Endodermal cell (in vitro differentiated cells): ENCODE results near the gene SESN3. TPM values are rescaled to one million over a fixed set of nuclear protein-coding genes. Genes with fewer than 3 reads are reported as not detected.

Source experiments
- DNase-seq: peaks from one replicate; pipeline ENCODE4 v3.0.0-alpha.2; 2017
- H3K27ac ChIP-seq: 2 replicates; pipeline ENCODE4 v1.5.1; 2013; ENCODE audit warnings: mild to moderate bottlenecking, low read depth, low read length, moderate library complexity
- H3K27me3 ChIP-seq: 2 replicates; pipeline ENCODE4 v1.6.1; 2013; ENCODE audit warnings: mild to moderate bottlenecking, low read length, moderate library complexity; ENCODE audit not compliant: insufficient read depth, control insufficient read depth, poor library complexity, severe bottlenecking
- H3K36me3 ChIP-seq: 2 replicates; pipeline ENCODE4 v1.7.0; 2013; ENCODE audit warnings: mild to moderate bottlenecking, low read length, moderate library complexity; ENCODE audit not compliant: control insufficient read depth, insufficient read depth
- H3K4me1 ChIP-seq: one replicate; pipeline ENCODE4 v1.7.0; 2013; ENCODE audit warnings: low read length; ENCODE audit not compliant: control insufficient read depth, insufficient read depth
- H3K4me3 ChIP-seq: 2 replicates; pipeline ENCODE4 v1.5.1; 2013; ENCODE audit warnings: mild to moderate bottlenecking, low read length, moderate library complexity
- H3K9ac ChIP-seq: 2 replicates; pipeline ENCODE4 v1.6.1; 2013; ENCODE audit warnings: mild to moderate bottlenecking, low read length, moderate library complexity; ENCODE audit not compliant: poor library complexity, severe bottlenecking; ENCODE audit errors: extremely low read depth
- H3K9me3 ChIP-seq: 2 replicates; pipeline ENCODE4 v1.6.1; 2013; ENCODE audit warnings: mild to moderate bottlenecking, low read length, moderate library complexity; ENCODE audit not compliant: control insufficient read depth
- H3K27ac Mint-ChIP-seq: 2 replicates; pipeline ENCODE4 v1.8.0; 2020; ENCODE audit warnings: mixed read lengths
- H3K27me3 Mint-ChIP-seq: 2 replicates; pipeline ENCODE4 v1.8.0; 2021; ENCODE audit warnings: mild to moderate bottlenecking, mixed read lengths; ENCODE audit not compliant: insufficient read depth
- H3K36me3 Mint-ChIP-seq: 2 replicates; pipeline ENCODE4 v1.8.0; 2020; ENCODE audit warnings: low read depth, mixed read lengths
- H3K4me1 Mint-ChIP-seq: 2 replicates; pipeline ENCODE4 v1.8.0; 2020; ENCODE audit warnings: mixed read lengths
- H3K4me3 Mint-ChIP-seq: 2 replicates; pipeline ENCODE4 v1.8.0; 2020; ENCODE audit warnings: mild to moderate bottlenecking, moderate library complexity, mixed read lengths
- H3K9me3 Mint-ChIP-seq: 2 replicates; pipeline ENCODE4 v1.8.0; 2020; ENCODE audit warnings: mild to moderate bottlenecking, mixed read lengths
- CTCF ChIP-seq: fragments of 200-600 bp; sonication (generic); conservative IDR thresholded peaks from 2 replicates; pipeline ENCODE4 v1.5.0; 2021; ENCODE audit warnings: antibody characterized with exemption, mild to moderate bottlenecking
- WGBS, 2 experiments: methylation state at CpG; one replicate each; pipeline versions ENCODE4 v1.1.5 to v1.1.7; 2013; ENCODE audit warnings: missing lambda C conversion rate in 2 of 2, mixed read lengths in 1 of 2; ENCODE audit not compliant: insufficient coverage in 1 of 2, insufficient read length in 1 of 2; 5-methylcytosine and 5-hydroxymethylcytosine counted together
- total RNA-seq, 2 donors: library from RNA; stranded (reverse); fragmentation: NEBNext Ultra II Directional in 1 of 2; extraction: Animal tissue kit (Norgen Biotek cat#: 25700) in 1 of 2; gene quantifications; 2 replicates in 1 of 2; 3 replicates in 1 of 2; pipeline ENCODE4 v1.2.1, GENCODE V29; 2021

Gene SESN3
- total RNA-seq, 2 donors from 2014 or later = 33.6 to 43.1 TPM

GRCh38 chr11:95152876-95153856, 77.8 kb downstream of the SESN3 start:
- no peak overlapping the region for H3K9ac ChIP-seq
- 82 to 83% methylated on average over 6 to 7 of the region's 10 CpGs for WGBS, 2 experiments
- no peak for DNase-seq
- Mint-ChIP-seq H3K27me3 (peaks cover 16% of the 10 kb centered on the region), H3K36me3 (peaks cover under 1% of the 10 kb centered on the region), H3K27ac (no peak overlapping the region), H3K4me1 (peaks cover 11% of the 10 kb centered on the region), H3K4me3 (no peak overlapping the region), H3K9me3 (peaks cover 4% of the 10 kb centered on the region)
- H3K4me3 ChIP-seq = no peak overlapping the region
- H3K27ac ChIP-seq = no peak overlapping the region
- peaks cover 18% of the 10 kb centered on the region for H3K27me3 ChIP-seq
- TF ChIP-seq CTCF = no peak
- H3K4me1 ChIP-seq = no peaks in the 10 kb centered on the region
- no peaks in the 10 kb centered on the region for H3K36me3 ChIP-seq
- no peaks in the 10 kb centered on the region for H3K9me3 ChIP-seq

GRCh38 chr11:95150956-95151684, 79.9 kb downstream of the SESN3 start:
- no peak overlapping the region for H3K27ac ChIP-seq
- WGBS, 2 experiments = 4 to 5% methylated on average over 26 to 55 of the region's 55 CpGs
- Mint-ChIP-seq H3K9me3 (no peaks in the 10 kb centered on the region), H3K4me1 (peaks cover 11% of the 10 kb centered on the region), H3K27ac (peak overlapping the region; percentile 96), H3K27me3 (peaks cover 34% of the 10 kb centered on the region), H3K36me3 (no peaks in the 10 kb centered on the region), H3K4me3 (peak overlapping the region; percentile 70)
- DNase-seq = peak; percentile 97
- H3K9ac ChIP-seq = no peak overlapping the region
- H3K4me3 ChIP-seq = peak overlapping the region; percentile 77
- H3K36me3 ChIP-seq = no peaks in the 10 kb centered on the region
- peak; percentile 75 for TF ChIP-seq CTCF
- H3K9me3 ChIP-seq = no peaks in the 10 kb centered on the region
- no peaks in the 10 kb centered on the region for H3K4me1 ChIP-seq
- H3K27me3 ChIP-seq = peaks cover 39% of the 10 kb centered on the region

- Histone ChIP-seq H3K4me3 (peak overlapping the region; percentile 77), H3K9ac (peak overlapping the region; percentile 35), H3K27me3 (peaks cover 49% of the 10 kb centered on the region), H3K27ac (no peak overlapping the region), H3K4me1 (no peaks in the 10 kb centered on the region), H3K36me3 (no peaks in the 10 kb centered on the region), H3K9me3 (no peaks in the 10 kb centered on the region)
- no peaks in the 10 kb centered on the region for H3K36me3 Mint-ChIP-seq
- H3K4me3 Mint-ChIP-seq = peak overlapping the region; percentile 70
- H3K27me3 Mint-ChIP-seq = peaks cover 47% of the 10 kb centered on the region
- peak; percentile 86 for DNase-seq
- peak overlapping the region; percentile 64 for H3K27ac Mint-ChIP-seq
- WGBS, 2 experiments = 8 to 14% methylated on average over 5 to 23 of the region's 23 CpGs
- H3K9me3 Mint-ChIP-seq = no peaks in the 10 kb centered on the region
- H3K4me1 Mint-ChIP-seq = peaks cover 14% of the 10 kb centered on the region
- no peak for TF ChIP-seq CTCF
These were observed 81.2 kb downstream of the SESN3 start for GRCh38 chr11:95149651-95150364.
